T-helper 1 cell (primary cell): ENCODE results near the gene LCP2.

ENCODE experiments used
- DNase-seq, 5 donors: peaks; one replicate each; pipeline ENCODE4 v3.0.0-alpha.2; 2012 to 2020

LCP2 gene

DNA sequence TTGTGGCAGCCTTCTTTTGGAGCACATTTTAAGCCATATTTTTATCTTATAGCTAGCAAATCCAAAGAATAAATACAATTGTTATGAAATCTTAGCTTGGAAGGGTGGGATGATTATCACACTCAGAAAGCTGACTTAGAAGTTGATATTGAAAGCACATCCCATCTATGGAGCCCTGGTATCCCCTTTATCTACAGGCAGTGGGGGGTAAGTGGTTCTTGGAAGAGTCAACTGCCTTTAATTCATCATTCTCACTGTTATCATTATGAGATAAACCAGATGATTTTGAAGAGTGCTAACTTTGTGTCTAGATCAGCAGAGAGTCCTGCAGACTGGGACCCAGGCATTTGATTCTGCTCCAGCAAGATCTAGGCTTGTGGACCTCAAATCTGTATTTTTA is 3.0 kb downstream of the LCP2 start:
- DNase-seq: no peak

DNA sequence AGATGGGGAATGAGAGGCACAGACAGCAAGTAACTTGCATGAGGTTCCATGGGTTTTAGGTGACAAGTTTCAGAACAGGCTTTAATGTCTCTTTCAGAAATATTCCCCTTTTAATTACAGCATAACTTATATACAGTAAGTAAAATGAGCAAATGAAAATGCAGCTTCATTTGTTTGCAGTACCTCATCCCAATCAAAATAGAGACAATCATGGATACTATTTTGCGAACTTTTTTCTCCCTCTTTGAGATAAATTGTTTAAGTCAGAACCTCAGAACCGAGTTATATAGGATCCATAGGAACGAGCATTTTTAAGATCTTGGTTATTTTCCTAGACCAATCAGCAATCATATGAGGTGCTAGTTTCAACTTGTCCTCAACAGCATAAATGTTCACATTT is 3.5 kb downstream of the LCP2 start:
- DNase-seq: no peak

DNA sequence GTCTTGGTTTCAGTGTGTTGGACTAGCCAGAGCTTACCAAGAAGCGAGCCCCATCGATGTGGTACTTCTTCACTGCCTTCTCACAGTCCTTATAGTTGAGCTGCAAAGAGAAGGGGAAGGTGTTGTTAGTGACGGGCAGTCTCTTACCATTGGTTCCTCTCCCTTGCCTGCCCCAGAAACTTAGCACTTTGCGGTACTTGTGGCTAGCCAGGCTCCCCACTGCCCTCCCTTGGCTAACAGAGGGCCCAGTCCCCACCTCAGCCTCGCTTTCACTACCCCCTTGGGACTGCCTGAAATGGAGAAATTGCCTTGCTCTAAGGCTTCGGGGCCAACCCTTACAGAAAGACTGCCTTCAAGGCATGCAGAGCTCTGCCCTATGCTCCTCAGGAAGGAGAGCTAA is 4.3 kb downstream of the LCP2 start:
- peak in 2 of 5 donors; percentile 36 to 78 for DNase-seq

DNA sequence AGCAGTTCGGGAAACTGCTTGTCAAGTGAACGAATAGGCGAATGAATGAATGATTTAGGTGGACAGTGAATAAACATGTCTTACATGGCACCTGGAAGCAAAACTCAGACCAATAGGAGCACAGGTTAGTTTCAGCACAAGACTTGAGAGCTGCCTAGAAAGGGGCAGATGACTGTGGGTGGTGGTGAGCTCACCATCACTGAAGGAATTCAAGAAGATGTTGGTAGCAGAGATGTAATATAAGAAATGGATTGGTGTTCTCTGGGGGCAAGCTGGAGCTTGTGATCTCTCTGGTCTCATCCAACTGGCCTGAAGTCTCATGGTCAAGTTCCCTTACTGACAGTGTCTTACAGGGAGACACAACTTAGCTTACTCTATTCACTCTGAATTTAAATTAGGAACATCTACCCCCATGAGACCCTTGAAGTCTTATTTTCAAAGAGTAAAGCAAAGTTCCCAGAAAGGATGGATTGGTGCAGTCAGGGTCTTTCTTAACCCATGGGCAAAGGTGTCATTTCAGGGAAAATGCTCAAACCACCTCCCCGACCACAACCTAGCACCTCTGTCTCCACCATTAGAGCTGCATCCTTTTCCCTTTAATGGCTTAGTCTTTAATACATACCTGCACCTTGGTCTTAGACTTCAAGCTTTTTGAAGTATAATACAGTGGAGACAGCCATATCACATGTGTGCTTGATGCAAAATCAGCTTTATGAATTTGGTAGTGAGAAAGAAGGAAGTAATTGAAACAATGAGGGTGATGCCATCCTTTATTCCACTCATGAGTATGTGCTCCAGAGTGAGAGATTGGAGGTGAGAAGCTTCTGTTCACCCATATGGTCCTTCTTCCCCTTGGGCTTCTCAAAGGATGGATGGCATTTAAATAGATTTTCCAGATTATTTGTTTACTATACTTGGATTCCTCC is 5.1 kb downstream of the LCP2 start:
- DNase-seq: no peak

DNA sequence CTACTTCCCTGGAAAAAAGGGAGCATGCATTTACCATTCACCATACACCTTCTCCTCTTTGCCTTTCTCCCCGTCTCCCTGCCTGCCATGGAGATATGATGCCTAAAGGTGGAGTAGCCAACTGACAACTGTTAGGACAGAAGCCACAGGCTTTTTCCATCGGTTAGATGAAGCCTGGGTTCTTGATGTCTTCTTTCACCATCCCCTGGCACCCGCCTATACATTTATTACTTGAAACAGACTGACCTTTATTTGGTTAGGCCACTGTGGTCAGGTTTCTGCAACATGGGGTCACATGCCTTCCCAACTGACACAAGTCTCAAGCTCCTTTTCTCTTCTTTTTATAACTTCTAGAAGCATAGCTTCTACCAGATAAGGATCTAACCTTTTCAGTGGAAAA is 7.1 kb downstream of the LCP2 start:
- no peak for DNase-seq

DNA sequence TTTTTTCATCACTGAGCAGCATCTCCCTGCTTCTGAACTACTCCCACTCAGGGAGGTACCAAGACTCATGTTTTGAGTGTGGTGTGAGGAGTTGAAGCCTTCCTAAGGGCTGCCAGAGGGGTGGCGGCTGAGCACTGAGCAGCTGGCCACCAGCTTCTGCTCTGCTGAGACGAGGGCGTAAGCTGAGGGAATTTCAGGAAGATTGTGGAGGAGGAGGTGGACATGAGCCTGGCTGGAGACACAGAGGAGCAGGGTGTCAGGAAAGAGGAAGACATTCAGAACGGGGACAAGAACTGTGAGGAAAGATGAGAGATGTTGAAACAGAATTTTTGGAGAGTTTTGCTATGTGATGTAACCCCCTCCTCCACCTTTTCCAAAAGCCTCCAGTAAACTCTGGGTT is 7.8 kb downstream of the LCP2 start:
- DNase-seq: no peak

DNA sequence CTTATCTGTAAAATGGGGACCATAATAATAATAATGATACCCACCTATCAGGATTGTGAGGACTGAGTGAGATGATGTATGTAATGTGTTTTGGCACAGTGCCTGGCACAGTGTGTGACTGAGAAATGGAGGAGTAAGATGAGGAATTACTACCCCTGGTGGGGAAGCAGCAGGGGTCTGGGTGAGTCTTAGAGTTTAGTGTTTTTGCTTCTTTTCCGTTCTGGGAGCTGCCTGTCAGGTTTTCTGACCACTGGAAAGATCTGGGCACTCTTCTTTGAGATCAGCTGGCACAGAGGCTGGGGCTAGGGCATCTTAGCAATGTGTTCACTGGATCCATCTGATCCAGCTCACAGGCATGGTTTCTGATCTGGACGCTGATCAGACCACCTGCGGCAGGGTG is 8.5 kb downstream of the LCP2 start:
- no peak for DNase-seq

DNA sequence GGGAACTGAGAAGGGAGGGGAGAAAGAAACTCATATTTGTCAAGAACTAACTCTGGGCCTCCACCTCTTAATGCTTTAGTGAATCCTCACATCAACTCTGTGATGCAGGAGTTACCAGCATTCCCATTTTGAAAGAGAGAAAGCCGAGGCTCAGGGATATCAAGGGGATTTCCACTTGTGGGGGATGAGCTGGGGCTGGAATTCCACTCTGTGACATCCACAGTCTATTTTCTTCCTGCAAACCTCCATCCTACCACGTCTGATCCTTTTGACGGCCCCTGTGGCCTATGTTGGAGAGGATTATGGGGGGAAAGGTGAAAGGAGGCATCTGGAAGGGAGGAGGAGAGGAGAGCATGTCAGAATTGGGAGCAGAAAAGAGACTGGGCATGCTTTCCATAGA is 9.0 kb downstream of the LCP2 start:
- no peak for DNase-seq

DNA sequence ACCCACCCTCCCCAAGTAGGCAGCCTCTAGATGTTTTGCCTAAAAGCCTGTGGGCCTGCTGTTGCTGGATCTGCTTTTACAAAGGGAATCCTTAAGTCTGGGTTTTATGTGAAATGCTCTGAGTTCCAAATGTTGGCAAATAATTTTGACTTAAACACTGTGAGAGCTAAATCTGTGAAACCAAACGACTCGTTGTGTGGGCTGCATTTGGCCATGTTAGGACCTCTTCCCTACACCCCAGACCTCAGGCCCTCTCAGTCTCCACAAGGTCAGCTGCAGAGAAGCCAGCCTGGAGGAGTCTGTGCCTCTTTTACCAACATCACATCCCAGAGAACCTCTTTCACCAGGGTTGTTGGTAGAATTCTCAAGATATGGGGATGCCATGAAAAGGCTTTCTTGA is 9.4 kb downstream of the LCP2 start:
- DNase-seq: no peak

DNA sequence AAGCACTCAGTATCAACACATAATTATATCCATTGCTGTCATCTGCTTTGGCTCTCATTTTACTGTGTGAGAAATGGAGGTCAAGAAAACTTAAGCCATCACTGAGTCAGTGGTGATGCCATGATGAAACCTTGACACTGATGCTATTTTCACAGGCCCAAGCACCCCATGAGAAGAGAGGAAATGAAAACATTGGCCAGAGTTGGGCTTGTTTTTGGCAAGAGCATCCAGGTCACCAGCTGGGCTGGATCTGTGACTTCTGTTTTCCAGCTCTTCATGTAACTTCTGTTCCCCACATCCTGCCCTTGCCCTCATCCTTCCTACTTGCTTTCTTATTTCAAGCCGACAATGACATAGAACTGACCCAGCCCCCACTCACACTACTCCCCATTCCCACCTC is 10.0 kb downstream of the LCP2 start:
- no peak for DNase-seq

DNA sequence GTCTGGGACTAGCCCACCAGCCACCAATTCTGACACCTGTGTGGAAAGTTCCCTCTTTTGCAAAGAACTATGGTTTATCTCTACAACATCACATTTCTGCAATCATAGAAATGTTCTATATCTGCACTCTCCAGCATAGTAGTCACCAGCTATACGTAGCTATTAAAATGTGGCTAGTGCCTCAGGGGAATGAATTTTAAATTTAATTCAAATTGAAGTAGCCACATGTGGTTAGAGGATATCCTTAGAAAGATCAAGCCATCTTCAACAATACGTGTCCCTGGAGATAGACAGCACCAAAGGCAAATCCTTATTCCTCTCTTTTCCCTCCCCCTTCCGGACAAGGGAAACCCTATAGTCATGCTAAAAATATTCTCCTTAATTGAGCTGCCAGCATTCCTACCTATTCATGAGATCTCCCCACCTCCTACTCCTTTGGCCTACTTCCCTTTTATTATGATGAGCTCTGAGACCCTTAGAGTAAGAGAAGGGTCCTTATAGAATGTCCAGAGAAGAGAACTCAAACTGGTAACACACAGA is 11.1 kb downstream of the LCP2 start:
- no peak for DNase-seq

DNA sequence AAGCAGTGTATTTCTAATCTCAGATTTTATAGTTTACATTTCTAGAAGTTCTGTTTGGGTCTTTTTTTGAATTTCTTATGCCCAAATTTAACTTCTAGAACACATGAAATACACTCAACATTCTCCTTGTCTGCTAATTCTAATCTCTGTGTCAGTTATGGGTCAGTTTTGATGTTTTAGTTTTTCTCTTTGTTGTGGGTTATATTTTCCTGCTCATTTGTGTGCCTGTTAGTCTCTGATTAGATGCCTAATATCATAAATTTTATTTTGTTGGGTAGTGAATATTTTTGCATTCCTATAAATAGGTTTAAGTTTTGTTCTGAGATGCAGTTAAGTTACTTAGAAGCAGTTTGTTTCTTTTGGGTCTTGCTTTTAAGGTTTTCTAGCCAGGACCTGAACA is 12.4 kb downstream of the LCP2 start:
- no peak for DNase-seq

DNA sequence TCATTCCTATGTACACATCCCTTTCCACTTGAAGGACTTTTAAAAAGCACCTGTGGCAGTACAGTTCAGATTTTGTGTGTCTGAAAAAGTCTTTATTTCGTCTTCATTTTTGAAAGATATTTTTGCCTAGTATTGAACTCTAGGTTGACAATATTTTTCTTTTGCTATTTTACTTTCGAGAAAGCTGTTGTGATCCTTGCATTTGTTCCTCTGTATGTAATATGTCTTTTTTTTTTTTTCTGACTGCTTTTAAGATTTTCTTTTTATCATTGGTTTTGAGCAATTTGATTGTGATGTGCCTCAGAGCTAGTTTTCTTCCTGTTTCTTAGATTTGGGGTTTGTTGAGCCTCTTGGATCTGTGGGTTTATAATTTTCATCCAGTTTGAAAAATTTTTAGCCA is 13.3 kb downstream of the LCP2 start:
- no peak for DNase-seq

DNA sequence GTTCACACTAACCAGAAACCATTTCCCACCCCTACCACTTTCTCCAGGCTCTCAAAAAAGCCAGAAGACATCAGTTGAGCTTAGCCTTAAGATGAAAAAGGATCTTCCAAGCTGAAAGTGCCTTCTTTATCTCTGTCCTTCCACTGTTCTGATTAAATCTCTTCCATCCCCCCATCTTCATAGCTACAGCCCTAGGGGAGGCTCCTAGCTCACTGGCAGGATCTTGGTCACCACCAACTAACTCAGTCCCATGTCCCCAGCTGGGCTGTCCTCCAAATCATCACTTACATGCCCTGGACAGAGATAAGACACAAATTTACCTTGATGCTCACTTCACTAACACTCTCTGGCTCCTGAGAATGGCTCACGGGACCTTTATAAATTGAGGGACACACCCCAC is 14.3 kb downstream of the LCP2 start:
- DNase-seq: no peak

DNA sequence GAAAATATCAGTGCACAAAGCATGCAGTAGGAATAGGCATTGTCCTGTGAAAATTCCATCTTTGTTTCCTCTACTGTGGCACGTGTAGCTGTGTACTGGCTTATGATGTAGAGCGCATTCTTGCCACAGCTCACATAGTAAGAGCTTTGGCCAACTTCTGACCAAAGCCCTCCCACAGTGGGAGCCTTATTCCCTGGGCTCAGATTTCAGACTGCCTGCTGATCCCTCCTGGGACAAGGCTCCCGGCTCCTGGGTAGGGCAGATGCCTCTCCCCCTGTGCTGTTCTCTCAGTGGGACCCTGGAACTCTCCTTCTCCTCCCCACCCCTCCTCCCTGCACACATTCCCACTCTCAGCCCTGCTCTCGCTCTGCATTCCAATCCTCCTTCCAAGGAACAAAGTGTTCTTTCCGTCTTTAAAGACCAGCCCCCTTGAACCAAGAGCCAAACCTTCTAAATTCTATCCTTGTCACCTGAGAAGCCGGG is 17.5 kb downstream of the LCP2 start:
- DNase-seq: no peak

DNA sequence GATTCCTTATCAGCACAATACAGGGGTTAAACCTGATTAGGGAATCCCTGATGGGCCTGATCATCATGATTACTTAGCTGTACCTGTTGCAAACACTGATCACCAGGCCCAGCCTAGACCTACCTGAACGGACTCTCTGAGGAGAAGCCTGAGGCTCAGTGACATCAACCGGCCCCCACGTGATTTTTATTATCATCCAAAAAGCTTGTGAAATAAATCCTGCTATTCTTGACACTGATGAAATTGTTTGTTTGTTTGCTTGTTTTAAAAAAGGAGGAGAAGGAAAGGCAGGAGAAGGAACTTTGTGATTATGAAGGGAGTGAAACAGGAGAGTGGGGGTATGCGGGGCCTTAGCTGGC is 18.1 kb downstream of the LCP2 start:
- no peak for DNase-seq

DNA sequence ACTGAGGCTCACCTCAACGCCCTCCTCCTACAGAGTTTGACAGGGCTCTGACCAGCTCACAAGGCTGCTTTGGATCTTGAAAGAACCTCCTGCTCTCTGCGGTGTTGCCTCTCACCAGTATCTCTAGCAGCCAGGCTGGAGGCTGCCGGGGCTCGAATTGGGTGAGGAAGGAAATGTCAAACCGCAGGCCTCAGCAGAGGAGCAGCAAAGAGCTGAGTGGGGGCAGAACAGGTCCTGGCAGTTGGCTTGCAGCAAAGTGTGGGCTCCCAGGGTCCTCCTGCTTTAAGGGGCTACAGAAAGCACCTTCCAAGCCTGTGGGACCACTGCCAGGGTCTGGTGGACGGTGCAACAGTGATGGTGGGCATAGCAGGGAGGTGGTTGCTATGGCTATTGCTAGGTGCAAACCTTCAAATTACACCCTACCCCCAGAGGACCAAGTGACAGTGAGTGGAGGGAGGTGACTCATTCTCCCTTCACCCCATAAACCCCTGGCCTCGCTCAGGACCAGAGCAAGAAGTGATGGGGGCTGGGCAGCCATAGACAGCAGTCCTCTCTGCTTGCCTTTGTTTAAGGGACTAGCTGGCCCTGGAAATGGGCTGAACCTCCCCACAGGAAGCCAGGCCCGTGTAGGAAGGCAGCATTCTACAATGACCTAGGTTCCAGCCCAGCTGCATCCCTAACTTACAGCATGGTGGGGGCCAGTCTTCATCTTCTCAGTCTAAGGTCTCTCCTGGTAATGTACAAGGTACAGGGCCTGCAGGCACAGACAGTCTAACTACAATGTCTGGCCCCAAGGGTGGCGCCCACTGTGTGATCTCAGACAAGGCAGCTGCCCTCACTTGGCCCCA is 18.7 kb downstream of the LCP2 start:
- DNase-seq: peak; percentile 62 to 95 (median 80)

DNA sequence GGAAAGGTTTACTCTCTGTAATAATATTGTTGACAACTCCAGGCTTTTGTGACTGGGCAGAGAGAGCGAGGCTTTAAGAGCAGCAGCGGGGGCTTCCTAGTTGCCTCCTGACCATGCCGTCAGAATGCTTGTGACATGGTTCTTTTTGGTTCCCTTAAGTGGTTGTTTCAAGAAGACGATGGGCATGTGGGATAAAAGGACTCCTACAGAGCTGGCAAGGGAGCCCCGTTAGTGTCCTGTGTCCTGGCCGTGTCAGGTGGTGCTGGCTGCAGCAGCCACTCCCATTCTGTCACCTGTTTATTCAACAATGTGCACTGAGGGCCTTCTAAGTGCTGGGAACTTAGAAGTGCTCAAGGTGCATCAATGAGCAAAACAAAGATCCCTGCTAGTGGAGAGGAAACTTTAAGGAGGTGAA is 19.7 kb downstream of the LCP2 start:
- DNase-seq: no peak

DNA sequence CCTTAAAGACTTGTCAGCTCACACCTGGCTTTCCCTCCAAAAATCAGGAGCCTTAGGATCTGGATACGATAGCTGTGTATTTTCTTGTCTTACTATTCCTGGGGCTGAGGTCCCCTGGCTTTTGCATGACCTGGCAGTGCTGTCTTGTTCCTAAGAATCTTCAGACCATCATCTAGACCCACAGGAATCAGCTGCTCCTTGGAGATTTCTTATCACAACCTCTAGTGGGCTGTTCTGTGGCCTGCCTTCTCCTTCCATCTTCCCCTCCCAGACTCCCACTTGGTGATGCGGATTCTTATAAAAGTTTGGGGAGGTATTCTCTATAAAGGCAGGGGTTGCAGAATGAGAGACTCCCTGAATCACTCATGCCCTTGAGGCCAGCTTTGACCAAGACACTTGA is 21.4 kb downstream of the LCP2 start:
- DNase-seq: no peak

DNA sequence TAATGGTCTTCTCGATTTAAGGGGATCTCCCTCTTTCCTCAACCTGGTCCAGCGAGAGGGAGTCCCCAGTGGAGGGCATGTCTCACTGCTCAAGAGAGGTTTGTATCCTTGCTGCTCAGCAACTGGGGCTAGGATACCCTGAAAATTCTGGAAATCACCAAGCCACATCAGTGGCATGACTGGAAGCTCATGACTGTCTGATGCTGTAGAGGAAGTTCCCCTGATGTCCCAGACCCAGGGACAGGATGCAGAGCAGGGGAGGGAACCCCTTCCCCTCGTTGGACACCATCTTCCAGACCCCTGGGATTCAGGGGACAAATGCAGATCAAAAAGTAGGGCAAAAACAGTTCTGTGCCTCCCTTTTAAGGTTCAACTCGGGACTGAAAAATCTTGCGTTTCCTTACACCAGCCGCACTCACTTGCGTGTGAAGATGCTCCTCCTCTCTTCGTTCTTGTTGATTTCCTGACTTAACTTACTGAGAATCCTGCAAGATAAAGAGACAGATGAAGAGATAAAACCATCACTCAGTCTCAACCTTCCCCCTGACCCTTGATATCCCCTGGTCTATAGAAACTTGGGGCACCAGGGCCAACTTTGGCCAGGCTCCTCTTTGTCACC is 22.1 kb downstream of the LCP2 start:
- DNase-seq: peak; percentile 22 to 58 (median 58)

DNA sequence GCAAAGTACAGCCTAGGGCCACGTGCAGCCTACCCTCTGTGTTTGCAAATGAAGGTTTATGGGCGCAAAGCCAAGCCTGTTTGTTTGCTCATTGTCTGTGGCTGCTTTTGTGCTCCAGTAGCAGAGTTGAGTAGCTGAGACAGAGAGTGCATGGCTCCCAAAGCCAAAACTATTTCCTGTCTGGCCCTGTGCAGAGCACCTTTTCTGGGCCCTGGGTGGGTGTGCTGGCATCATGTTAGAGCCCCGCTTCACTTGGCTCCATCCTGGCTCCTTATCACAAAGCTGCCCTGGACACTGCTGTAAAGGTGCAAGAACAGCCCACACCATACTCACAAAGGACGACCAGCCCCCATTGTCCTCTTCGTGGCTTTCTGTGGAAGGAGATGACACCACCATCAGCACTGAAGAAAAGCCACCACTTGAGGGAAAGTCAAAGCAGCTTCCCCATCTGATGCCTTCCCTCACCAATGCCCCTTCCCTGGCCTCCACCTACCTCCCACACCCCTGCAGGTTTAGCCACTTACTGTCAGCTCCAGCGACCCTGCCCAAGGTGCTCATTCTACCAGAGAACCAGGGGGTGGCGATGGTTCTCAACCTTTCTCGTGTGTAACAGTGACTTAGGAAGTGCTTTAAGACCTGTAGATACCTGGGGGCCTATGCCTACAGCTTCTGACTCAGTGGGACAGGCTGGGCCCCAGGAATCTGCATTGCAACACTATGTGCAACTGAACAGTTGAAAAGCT is 23.4 kb downstream of the LCP2 start:
- peak in 4 of 5 donors; percentile 35 to 67 (median 46) for DNase-seq
